HG03442 (cell line): Measurements from ENCODE around the gene MYADM.
"Not testable (repeated sequence)": the region's sequence is repeated elsewhere in the genome, so short reads cannot be mapped to it uniquely, and the experiment has no call there.

ENCODE experiments used
- ATAC-seq: cut with Tn5 transposase; IDR thresholded peaks from one replicate; pipeline ENCODE4 v1.9.1; 2021; ENCODE audit warnings: mild to moderate bottlenecking, moderate library complexity; ENCODE audit not compliant: unreplicated experiment

The MYADM gene

DNA sequence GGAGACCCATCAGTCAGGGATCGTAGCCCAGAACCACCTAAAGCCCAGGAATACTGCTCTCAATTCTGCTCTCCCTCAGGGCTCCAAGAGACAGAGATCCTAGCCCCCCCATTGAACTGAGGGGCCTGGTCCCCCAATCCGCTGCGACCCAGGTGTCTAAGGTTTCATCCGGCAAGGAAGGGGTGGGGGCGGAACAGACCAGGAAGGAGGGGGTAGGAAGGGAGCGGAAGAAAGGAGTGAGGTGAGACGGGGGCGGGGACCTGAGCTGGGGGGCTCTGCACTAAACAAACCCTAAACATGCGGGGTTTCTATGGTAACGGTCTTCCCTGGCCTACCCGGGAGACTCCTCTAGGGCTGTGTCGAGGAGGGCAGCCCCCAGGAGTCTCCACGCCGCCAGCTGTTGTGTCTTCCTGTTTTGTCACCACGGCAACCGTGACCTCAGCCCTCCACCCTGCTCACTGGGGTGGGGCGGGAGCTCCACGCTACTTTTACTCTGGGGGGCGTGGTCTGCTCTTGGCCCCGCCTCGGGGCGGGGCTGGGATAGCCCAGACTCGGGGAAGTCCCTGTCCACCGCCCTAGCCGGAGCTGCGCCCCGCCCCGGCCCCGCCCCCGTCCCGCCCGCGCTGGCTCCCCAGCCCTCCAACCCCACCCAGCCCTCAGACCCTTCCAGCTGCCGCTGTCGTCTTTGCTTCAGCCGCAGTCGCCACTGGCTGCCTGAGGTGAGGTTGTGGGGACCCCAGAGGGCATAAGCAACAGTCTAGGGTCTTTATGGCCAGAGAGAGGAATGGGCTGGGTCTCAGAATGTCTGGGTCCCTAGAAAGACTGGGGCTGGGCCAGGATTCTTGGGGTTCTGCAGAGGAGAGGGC is at the start of gene MYADM:
Gene MYADM, plus strand, starts transcription at position 659 of the 866 bp plus-strand sequence. CDS start 5,647 bp downstream, outside the sequence.
- ATAC-seq, result peak; percentile 52

DNA sequence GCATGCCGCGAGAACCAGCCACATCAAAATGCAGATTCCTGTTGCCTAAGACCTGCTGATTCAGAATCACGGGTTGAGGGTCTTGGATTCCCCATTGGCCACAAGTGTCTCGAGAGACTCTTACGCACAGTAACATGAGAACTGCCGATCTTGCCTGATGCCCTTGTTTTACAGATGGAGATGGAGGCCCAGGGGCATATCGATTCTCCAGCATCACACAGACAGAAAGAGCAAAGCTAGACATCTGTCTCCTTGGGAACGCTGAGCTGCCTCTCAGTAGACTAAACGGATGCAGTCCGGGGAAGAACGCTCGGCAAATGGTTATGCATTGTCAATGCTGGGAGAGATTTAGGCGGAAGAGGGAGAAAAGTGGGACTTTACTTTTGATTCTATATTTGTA is 48.9 kb upstream of the MYADM start:
- no peak for ATAC-seq

GRCh38 chr19:53819861-53820260 is 47.8 kb upstream of the MYADM start:
- no peak for ATAC-seq

- ATAC-seq, result no peak
These were observed 44.1 kb upstream of the MYADM start for GRCh38 chr19:53823380-53824120.

GRCh38 chr19:53824134-53824611 is 43.5 kb upstream of the MYADM start, which contains the start of gene NLRP12:
Gene NLRP12 (minus strand): TSS chr19:53824314. CDS start chr19:53824174, 140 bp downstream.
- no peak for ATAC-seq

DNA sequence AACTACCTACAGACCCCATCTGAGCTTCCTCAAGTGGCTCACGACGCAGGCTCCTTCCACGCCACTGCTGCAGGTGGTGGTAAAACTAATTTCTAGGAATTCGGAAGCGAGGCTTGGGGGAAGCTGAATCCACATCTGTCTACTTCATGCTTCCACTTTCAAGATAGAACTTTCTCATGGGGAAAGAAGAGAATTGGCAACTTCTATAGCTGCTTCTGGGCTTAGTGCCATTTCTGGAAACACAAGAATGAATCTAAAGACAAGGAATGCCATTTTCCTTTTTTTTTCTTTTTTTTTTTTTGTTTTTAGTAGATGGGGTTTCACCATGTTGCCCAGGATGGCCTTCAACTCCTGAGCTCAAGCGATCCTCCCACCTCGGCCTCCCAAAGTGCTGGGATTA is 40.8 kb upstream of the MYADM start:
- ATAC-seq, result no peak

DNA sequence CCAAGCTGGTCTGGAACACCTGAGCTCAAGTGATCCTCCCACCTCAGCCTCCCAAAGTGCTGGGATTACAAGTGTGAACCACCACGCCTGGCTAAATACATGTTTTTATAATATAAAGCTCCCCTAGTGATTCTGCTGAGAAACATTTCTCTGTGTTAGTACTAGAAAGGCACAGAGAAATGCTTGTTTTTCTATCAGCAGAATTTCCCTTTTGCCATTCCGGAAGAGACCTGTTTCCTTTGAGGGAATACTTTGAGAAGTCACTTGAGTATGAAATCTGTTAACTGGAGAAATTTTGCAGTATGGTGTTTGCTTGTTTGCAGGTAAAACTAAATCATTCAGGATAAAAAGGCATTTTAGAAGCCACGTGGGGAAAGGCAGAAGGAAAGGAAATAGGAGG is 39.2 kb upstream of the MYADM start:
- ATAC-seq, result no peak

GRCh38 chr19:53832861-53833260 is 34.8 kb upstream of the MYADM start:
- not testable (repeated sequence) for ATAC-seq

GRCh38 chr19:53838446-53838845 is 29.2 kb upstream of the MYADM start:
- not testable (repeated sequence) for ATAC-seq

DNA sequence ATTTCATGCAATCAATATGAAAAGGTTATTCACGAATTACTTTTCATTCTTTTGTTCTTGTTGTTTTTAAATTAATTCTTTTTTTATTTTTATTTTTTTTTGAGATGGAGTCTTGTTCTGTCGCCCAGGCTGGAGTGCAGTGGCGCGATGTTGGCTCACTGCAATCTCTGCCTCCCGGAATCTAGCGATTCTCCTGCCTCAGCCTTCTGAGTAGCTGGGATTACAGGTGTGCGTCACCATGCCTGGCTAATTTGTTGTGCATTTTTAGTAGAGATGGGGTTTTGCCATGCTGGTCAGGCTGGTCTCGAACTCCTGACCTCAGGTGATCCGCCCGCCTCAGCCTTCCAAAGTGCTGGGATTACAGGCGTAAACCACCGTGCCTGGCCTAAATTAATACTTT is 27.4 kb upstream of the MYADM start:
- not testable (repeated sequence) for ATAC-seq

DNA sequence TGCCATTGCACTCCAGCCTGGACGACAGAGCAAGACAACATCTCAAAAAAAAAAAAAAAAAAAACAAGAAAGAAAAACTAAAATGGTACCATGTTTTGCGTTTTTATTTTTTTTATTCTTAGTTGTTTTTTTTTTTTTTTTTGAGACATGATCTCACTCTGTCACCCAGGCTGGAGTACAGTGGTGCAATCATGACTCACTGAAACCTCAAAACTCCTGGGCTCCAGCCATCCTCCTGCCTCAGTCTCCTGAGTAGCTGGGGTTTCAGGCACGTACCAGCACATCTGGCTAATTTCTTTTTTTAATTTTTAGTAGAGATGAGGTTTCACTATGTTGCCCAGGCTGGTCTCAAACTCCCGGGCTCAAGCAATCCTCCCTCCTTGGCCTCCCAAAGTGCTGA is 26.8 kb upstream of the MYADM start:
- not testable (repeated sequence) for ATAC-seq

GRCh38 chr19:53844849-53845246 is 22.8 kb upstream of the MYADM start:
- no peak for ATAC-seq

- ATAC-seq, result no peak
These were observed 20.1 kb upstream of the MYADM start for GRCh38 chr19:53847555-53847954.

DNA sequence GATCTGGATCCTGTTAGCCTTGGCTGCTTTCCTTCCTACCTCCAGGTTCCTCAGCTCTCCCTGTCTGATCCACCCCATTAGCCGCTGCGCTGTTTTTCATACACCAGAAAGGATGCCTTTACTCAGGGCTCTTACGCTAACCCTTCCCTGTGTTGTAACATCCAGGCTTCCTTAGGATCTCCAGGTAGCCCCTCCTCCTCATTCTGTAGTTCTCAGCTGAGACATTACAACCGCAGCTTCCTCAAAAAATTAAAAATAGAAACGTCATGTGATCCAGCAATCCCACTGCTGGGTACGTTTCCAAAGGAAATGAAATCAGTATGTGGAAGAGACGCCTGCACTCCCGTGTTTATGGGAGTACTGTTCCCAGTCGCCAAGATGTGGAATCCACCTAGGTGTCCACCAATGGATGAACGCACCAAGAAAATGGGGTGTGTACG is 18.4 kb upstream of the MYADM start:
- ATAC-seq, result no peak

DNA sequence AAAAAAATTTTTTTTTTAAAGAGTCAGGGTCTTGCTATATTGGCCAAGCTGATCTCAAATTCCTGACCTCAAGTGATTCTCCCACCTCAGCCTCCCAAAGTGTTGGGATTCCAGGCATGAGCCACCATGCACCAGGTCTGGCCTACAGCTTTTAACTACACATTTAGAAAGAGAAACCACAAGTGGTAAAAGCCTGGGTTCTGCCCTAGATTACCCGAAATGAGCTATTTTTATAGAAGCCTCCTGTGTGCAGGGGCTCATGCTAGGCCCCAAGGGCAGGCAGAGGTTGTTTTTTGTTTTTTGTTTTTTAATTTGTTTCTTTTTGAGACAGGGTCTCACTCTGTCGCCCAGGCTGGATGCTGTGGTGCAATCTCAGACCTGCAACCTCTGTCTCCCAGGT is 14.0 kb upstream of the MYADM start:
- no peak for ATAC-seq

GRCh38 chr19:53864308-53864836 is 3.3 kb upstream of the MYADM start:
- no peak for ATAC-seq

- ATAC-seq, result no peak
These were observed 2.2 kb upstream of the MYADM start for GRCh38 chr19:53865523-53865917.

GRCh38 chr19:53865918-53866864 is 1.5 kb upstream of the MYADM start:
- ATAC-seq, result no peak

- no peak for ATAC-seq
These were observed 838 bp upstream of the MYADM start for GRCh38 chr19:53866865-53867224.

- no peak for ATAC-seq
These were observed 608 bp downstream of the MYADM start for GRCh38 chr19:53868091-53868891.
